HuH-7.5 (cell line): Measurements from ENCODE around the gene PLA2G3.
A peak's percentile ranks its signal among the peaks of the same experiment; 100 is the strongest.

Source experiments
- DNase-seq: peaks from one replicate; pipeline ENCODE4 v3.0.0; 2011; ENCODE audit warnings: low spot score

PLA2G3 gene

DNA sequence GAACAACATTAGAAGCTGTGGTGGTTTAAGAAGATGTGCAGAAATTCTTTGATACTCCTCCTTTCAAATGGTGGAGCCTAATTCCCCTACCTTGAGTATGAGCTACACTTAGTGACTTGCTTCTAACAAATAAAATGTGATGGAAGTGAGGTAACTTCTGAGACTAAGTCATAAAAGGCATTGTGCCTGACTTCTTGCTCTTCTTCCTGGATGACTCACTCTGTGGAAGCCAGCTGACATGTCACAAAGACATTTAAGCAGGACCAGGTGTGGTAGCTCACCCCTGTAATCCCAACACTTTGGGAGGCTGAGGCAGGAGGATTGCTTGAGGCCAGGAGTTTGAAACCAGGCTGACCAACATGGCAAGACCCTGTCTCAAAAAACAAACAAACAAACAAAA lies 3.9 kb upstream of the PLA2G3 start:
- no peak for DNase-seq

DNA sequence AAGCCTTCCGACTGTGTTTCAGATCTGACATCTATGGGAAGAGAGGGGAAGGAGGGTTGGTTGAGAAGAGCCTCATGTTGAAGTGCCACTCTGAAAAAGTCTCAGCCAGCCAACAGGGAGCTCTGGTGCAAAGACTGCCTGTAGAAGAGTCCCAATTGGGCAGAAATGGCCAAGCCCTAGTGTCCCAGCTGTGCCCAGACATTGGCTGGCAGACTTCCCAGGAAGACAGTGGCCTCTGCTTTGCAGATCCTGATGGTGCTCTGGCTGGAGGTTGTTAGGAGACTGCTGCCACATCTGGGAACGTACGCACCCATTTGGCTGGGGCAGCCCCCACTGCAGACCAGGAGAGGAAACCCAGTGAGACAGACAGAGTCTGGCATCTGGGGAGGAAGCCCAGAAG lies 3.2 kb upstream of the PLA2G3 start:
- no peak for DNase-seq

DNA sequence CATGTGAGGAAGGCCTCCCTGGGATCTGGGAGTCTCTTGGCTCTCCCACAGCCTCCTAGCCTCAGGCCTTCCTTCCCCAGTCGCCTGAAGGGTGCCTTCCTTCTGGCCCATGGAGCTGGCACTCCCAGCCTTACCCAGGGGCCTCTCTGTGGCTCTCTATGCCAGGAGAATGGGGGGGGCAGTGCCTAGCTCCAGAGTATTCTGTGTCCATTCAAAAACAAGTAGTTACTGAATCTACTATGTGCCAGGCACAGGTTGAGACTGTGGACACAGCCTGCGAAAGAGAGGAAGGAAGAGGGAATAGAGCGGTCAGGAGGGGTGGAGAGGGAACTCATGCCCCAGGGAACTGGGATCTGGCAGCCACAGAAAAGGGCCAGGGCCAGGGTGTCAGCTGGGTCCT lies 2.7 kb upstream of the PLA2G3 start:
- no peak for DNase-seq

DNA sequence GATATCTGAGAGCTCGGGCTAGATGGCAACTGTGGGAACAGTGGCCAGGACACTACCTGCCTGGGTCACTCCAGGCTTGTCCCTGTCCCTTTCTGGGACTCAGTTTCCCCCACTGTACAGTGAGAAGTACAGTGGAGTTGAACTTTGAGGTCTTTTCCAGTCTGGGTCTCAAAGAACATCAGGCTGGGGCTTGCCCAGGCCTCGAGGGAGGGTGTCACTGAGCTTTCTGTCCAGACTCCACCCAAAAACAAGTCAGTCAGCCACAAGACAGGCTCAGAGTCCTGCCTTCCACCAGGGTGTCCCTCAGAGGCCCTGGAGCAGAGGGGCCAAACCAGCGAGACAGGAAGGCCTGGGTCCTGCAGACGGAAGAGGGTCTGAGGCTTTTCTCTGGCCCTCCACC lies 2.0 kb upstream of the PLA2G3 start:
- DNase-seq = no peak

DNA sequence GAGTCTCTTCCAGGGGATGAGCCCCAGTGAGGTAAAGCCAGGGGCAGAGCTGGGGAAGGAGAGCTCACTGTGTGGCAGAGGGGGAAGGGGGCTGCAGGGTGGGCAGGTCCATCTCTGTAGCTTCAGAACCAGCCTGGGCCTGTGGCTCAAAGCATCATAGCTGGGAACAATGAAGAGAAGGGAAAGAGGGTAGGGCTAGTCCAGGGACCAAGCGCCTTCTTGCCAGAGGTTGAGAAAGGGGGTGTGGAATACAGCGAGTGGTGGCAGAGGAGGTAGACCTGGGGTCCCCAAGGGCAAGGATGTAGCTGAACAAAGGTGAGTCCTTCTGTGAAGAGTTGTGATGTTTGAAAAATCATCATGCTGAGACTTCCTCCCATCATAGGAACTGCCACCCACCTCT lies 1.2 kb upstream of the PLA2G3 start:
- no peak for DNase-seq

DNA sequence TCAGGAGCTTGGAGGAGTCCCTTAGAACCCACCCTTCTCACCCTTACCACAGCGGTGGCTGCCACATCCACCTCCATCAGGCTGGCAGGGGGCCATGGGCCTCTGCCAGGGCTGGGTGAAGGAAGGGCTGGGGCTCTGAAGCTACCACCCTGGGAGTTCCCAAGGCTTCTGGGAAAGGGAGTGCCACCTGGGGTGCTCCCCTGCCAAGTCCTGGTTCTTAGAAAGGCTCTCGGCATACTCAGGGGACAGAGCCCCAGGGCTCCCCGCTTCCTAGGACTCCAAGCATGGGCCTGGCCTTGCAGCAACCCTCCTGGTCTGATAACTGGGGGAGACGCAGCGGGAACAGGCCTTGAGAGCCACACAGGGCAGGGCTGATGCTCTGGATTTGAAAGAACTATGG lies 438 bp upstream of the PLA2G3 start:
- DNase-seq = no peak

DNA sequence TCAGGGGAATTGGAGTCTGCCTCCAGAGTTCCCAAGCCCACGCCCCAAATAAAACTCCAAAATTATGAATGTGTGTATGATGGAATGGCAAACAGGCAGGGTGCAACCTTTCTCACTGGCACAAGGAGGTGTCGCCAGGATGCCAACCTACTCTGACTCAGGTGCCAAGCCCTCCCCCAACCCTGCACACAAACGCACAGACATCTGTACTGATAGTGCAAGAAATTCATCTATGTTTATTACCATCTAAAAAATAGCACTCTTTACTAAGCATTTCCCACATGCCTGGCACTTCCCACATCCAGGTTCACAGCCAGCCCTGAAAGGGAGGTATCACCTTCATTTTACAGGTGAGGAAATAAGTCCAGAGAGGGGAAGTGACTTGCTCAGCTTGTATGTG lies 1.2 kb downstream of the PLA2G3 start:
- DNase-seq = no peak

DNA sequence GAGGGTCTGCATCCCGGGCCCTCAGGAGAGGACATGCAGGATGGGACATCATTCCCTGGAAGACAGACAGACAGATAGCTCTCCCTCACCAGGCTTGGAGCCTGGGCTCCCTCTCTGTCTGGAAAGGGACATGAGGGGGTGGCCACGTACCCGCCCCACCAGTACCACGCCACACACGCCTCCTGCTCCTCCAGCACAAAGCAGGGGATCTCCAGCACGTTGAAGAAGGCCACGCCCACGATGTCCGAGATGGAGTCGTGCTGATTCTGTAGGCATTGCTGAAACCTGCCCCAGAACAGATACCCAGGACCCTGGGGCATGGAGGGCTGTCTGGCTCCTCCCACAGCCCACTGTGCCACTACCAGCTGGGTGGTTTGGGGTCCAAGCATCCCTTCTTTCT lies 2.2 kb downstream of the PLA2G3 start:
- DNase-seq = no peak

DNA sequence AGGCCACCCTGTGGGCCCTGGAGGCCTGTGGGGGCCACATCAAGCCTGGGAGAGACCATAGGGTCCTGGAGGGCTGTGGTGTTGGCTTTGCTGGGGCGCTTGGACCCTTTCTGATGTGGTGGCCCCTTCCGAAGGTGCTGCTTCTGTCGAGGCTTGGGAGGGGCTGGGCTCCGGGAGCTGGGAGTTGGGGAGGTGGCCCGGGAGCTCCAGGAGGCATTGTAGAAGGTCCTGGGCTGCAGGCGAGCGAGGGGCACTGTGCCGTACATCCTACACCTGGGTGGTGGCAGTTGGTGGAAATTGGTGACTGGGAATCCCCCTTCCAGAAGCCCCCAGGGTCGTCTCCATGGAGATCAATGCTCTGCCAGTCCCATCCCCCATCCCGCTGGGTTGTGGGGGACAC lies 2.6 kb downstream of the PLA2G3 start:
- DNase-seq = no peak

DNA sequence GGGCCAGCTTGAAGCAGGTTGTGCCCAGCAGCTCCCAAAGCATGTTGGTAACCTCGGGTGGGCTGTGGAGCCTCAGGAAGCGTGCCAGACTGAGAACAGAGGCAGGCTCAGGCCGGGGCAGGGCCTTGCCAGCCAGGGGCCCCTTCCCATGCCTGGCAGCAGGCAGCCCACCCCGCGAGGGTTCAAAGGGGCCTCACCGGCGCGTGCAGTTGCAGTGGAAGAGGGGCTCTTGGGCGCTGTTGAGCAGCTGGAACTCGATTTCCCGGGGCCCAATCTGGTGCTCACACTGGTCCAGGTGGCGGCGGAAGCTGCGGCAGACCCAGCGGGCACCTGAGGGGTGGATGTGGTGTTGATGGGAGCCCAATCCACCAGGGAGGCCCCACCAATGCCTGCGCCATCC lies 3.6 kb downstream of the PLA2G3 start:
- no peak for DNase-seq

DNA sequence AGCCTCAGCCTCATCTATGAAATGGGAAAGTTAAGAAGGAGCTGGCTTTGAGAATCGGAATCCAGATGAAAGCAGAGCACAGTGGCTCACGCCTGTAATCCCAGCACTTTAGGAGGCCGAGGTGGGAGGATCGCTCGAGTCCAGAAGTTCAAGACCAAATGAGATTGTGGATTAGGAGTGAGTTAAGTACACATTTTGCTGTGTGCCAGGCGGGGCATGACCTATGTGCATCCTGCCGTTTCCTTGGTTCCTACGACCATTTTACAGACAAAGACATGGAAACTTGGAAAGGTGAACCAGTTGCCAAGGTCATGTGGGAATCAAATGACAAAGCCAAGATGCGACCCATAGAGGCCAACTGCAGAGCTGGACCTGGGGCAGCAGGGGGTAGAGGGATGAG lies 4.2 kb downstream of the PLA2G3 start:
- DNase-seq = no peak

DNA sequence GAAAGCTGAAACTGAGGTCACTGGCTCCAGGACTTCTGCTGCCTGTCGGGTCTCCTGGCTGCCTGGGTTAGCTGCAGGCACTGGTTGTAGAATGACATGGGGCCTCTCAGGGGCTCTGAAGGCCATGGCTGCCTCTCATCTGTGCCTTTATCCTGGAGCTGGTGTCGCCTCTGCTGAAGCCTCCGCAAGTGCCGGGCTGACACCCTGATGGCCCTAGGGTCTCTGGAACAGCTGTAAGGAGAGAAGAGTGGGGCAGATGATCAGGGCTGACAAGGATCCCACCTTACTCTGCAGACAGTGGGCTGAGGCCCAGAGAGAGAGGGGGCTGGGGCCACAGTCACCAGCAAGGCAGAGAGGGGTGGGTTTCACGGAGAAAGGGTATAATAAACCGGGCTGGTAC lies 4.6 kb downstream of the PLA2G3 start:
- no peak for DNase-seq

DNA sequence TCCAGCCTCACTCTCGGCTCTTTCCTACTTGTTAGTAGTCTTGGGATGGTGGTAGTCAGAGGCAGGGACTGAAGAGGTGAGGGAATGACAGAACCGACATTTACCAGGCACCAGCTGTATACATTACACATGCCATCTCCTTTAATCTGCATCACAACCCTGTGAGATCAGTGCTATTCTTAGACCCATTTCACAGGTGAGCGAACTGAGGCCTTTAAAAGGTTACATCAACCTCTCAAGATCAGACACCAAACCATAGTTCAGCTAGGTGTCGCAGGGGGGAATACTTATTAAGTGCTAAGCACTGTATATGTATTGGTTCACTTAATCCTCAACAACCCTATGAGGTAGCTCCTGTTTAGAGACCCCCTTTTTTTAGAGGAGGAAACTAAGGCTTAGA lies 5.6 kb downstream of the PLA2G3 start:
- DNase-seq = no peak

DNA sequence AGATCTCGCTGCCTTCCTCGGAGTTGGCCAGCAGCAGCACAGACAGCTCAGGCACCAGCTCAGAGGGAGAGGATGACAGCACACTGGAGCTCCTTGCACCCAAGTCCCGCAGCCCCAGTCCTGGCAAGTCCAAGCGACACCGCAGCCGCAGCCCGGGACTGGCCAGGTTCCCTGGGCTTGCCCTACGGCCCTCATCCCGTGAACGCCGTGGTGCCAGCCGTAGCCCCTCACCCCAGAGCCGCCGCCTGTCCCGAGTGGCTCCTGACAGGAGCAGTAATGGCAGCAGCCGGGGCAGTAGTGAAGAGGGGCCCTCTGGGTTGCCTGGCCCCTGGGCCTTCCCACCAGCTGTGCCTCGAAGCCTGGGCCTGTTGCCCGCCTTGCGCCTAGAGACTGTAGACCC lies 6.4 kb downstream of the PLA2G3 start:
- DNase-seq = no peak

DNA sequence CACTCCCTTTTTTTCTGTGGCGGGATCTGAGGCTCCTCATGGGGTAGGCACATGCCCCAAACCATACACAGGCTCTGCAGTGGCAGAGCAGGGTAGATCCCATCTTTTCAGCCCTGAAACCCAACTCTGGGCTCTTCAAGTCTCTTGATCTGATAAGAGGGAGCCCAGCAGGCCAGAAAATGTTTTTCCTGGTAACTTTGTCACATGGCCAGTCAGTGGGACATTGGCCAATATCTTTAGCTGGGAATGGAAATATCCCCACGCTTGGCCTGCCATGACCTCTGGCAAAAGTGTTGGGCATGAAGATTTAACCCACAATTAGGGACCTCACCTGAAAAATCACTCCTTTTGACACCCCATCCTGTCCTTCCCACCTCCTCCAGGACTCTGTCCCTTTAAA lies 9.4 kb downstream of the PLA2G3 start:
- peak; percentile 62 for DNase-seq

DNA sequence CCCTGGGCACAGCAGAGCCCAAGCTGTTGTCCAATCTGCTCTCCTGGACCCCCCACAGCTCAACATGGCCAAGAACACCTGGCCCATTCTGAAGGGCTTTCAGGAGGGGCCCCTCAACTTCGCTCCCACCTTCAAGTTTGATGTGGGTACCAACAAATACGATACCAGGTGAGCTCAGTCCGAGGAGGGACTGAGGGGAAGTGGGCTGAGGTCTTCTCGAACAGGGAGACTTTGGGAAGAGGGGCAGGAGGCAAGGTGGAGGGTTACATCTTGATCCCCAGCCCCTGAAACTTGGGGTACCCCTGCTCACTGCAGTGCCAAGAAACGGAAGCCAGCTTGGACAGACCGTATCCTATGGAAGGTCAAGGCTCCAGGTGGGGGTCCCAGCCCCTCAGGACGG lies 12.2 kb downstream of the PLA2G3 start:
- DNase-seq = no peak

DNA sequence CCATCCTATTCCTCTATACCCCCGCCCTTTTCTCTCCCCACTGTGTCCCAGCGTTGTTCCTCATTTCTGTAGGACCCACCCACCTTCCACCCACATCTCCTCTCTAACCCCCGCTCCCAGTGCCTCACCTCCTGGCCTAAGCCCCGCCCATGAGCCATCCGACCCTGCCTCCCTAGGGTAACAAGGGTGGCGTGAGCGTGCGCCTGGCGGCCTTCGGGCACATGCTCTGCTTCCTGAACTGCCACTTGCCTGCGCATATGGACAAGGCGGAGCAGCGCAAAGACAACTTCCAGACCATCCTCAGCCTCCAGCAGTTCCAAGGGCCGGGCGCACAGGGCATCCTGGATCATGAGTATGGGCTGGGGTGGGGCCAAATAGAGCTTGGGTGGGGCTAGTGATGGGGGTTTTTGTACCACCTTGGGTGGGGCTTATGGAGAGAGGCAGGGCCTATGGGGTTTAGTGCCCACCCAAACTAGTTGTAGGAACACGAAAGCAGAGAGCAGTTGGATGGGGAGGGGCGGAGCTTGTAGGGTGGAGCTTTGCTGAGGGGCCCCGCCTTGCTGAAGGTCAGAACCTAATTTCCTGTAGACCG lies 13.0 kb downstream of the PLA2G3 start:
- no peak for DNase-seq

DNA sequence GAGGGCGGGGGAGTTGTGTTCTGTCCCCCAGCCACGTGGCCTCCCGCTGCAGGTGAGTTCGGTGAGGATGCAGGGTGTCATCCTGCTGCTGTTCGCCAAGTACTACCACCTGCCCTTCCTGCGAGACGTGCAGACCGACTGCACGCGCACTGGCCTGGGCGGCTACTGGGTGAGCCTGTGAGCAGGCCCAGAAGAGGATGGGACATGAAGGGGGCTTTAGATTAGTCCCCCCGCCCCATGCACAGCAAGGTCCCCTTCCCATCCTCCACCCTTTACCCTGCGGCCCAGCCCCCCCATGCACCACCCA lies 13.5 kb downstream of the PLA2G3 start:
- DNase-seq = no peak

DNA sequence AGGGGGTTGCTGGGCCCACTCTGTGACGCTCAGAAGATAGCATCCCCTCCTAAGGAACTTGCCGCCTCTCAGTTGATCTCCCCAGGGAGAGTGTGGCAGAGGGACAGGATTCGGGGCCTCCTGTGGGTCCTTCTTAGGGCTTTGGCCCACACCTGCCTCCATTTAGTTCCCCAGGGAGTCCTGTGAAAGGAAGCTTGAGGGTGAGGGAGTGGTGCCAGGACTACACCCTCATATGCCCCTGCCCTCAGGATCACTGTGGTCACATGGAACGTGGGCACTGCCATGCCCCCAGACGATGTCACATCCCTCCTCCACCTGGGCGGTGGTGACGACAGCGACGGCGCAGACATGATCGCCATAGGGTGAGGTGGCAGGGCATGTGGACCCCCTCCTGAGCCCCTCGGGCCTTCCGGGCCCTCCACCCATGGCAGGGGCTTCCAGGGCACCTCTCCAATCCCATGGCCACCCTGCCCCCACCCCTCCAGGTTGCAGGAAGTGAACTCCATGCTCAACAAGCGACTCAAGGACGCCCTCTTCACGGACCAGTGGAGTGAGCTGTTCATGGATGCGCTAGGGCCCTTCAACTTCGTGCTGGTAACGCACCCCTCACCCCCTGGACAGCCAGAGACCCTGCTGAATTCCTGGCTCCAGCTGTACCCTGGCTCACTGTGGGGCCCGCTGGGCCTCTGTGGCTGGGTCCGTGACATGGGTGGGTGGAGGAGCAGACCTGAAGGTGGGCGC lies 14.0 kb downstream of the PLA2G3 start:
- no peak for DNase-seq

DNA sequence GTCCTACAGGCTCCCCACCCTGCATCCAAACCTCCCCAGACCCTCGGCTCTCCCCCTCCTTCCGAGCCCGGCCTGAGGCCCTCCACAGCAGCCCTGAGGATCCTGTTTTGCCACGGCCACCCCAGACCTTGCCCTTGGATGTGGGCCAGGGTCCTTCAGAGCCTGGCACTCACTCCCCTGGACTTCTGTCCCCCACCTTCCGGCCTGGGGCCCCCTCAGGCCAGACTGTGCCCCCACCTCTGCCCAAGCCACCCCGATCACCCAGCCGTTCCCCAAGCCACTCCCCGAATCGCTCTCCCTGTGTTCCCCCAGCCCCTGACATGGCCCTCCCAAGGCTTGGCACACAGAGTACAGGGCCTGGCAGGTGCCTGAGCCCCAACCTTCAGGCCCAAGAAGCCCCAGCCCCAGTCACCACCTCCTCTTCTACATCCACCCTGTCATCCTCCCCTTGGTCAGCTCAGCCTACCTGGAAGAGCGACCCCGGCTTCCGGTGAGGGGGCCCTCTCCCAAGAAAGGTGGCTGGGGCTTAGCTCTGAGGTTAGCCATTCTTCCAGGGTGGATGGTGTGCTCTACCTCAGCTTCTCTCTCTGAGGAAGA lies 14.7 kb downstream of the PLA2G3 start:
- DNase-seq = no peak

DNA sequence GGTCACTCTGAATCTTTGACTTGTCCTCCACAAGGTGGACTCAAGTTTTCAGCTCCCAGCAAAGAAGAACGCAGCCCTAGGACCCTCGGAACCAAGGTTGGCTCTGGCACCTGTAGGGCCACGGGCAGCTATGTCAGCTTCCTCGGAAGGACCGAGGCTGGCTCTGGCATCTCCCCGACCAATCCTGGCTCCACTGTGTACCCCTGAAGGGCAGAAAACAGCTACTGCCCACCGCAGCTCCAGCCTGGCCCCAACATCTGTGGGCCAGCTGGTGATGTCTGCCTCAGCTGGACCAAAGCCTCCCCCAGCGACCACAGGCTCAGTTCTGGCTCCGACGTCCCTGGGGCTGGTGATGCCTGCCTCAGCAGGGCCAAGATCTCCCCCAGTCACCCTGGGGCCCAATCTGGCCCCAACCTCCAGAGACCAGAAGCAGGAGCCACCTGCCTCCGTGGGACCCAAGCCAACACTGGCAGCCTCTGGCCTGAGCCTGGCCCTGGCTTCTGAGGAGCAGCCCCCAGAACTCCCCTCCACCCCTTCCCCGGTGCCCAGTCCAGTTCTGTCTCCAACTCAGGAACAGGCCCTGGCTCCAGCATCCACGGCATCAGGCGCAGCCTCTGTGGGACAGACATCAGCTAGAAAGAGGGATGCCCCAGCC lies 15.4 kb downstream of the PLA2G3 start:
- DNase-seq = no peak

DNA sequence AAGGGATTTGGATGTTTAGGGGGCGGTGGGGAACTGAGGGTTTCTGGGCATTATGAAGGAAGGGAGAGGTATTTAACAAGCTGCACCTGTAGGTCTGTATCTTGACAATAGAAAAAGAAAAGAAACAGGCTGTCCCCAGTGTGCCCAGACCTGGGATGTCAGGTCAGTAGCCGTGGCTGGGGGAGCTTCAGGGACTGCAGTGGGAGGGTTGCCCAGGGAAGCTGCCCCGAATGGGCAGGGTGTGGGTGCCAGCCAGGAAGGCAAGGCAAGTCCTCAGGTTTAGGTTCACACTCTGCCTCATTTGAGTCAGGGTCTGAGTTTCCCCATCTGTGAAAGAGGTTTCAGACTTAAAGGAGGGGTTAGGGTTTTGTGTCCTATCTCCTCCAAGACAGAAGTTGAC lies 16.0 kb downstream of the PLA2G3 start:
- DNase-seq = no peak

DNA sequence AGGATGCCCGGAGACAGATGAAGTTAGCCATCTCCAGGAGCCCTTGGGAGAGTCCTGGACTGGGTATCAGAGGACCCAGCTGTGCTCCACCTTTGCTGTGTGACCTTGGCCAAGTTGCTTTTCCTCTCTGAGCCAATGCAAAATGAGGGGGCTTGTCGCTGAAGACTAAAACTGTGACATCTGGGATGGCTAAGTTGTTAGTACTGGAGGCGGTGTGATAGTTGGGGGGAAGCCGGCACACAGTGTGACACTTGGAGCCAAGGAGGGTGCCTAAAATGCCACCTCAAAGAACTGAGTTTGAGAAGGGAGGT lies 17.1 kb downstream of the PLA2G3 start:
- no peak for DNase-seq
